GM12878 (cell line): ENCODE data around the gene DUOX1. TPM values are rescaled to one million over a fixed set of nuclear protein-coding genes. Genes with fewer than 3 reads are reported as not detected.

Source experiments
- BACH1 ChIP-seq: fragments of 450-650 bp; IDR thresholded peaks from 2 replicates; pipeline ENCODE4 v1.6.1; 2017; ENCODE audit warnings: mild to moderate bottlenecking, borderline replicate concordance
- EED ChIP-seq: sonication (generic); IDR thresholded peaks from 2 replicates; pipeline ENCODE4 v1.6.1; 2016; ENCODE audit warnings: antibody characterized with exemption, low read depth
- ELK1 ChIP-seq: IDR thresholded peaks from 2 replicates; pipeline ENCODE4 v1.6.1; 2012; ENCODE audit warnings: low read depth, low read length, improper control_type of control experiment
- FOXM1 ChIP-seq: IDR thresholded peaks from 2 replicates; pipeline ENCODE4 v1.6.1; 2012; ENCODE audit warnings: low read depth, mild to moderate bottlenecking, inconsistent platforms, low read length, moderate library complexity
- MAX ChIP-seq: IDR thresholded peaks from 2 replicates; pipeline ENCODE4 v1.6.1; 2012; ENCODE audit warnings: low read depth, low read length, improper control_type of control experiment
- MLLT1 ChIP-seq: fragments of 450-650 bp; IDR thresholded peaks from 2 replicates; pipeline ENCODE4 v1.6.1; 2016; ENCODE audit warnings: mild to moderate bottlenecking
- MYC ChIP-seq: IDR thresholded peaks from 2 replicates; pipeline ENCODE4 v1.6.1; 2011; ENCODE audit warnings: mild to moderate bottlenecking, low read length, moderate library complexity, inconsistent platforms; ENCODE audit not compliant: insufficient read depth, insufficient replicate concordance, insufficient read length, severe bottlenecking
- NR2C2 ChIP-seq: IDR thresholded peaks from 2 replicates; pipeline ENCODE4 v1.6.1; 2011; ENCODE audit warnings: borderline replicate concordance, low read depth; ENCODE audit not compliant: control insufficient read depth, insufficient read length
- PML ChIP-seq: IDR thresholded peaks from 2 replicates; pipeline ENCODE4 v1.6.1; 2012; ENCODE audit warnings: low read length, inconsistent platforms
- POLR2A ChIP-seq: IDR thresholded peaks from 2 replicates; pipeline ENCODE4 v1.6.1; 2011; ENCODE audit warnings: low read depth, mild to moderate bottlenecking, low read length
- PRDM15 ChIP-seq: fragments of 450-650 bp; formaldehyde crosslinking; IDR thresholded peaks from 2 replicates; pipeline ENCODE4 v1.4.0; 2020; ENCODE audit warnings: mild to moderate bottlenecking, moderate library complexity
- SMAD5 ChIP-seq: IDR thresholded peaks from 2 replicates; pipeline ENCODE4 v1.6.1; 2016; ENCODE audit warnings: antibody characterized with exemption, low read depth
- SMARCA5 ChIP-seq: fragments of 450-650 bp; IDR thresholded peaks from 2 replicates; pipeline ENCODE4 v1.6.1; 2017; ENCODE audit warnings: mild to moderate bottlenecking
- USF1 ChIP-seq: IDR thresholded peaks from 2 replicates; pipeline ENCODE4 v1.6.1; 2011; ENCODE audit warnings: borderline replicate concordance, low read depth, mild to moderate bottlenecking, moderate library complexity, mixed read lengths, low read length; ENCODE audit not compliant: insufficient read depth; ENCODE audit errors: extremely low read length
- YY1 ChIP-seq: IDR thresholded peaks from 2 replicates; pipeline ENCODE4 v1.6.1; 2011; ENCODE audit warnings: low read depth, mild to moderate bottlenecking, low read length
- ZBTB33 ChIP-seq: fragments of 450-650 bp; IDR thresholded peaks from 2 replicates; pipeline ENCODE4 v1.6.1; 2017; ENCODE audit warnings: mild to moderate bottlenecking
- polyA plus RNA-seq, 11 experiments: library from polyadenylated mRNA; depleted of rRNA in 4 of 11; unstranded in 6 of 11; stranded (reverse) in 5 of 11; fragments of >200 nt; fragmentation: Nextera tagmentation in 4 of 11; fragmentation: Illumina TruSeq in 1 of 11; extraction: Ambion mirVana in 4 of 11; extraction: Trizol in 1 of 11; gene quantifications; 1 replicate in 1 of 11; 2 replicates in 10 of 11; pipeline versions ENCODE4 v1.2.1 to v1.2.3, GENCODE V29; 2011 to 2016; ENCODE audit warnings: inconsistent platforms in 2 of 11, missing spikeins in 2 of 11, low read depth in 1 of 11
- total RNA-seq, 4 experiments: library from RNA; depleted of rRNA in 3 of 4; stranded (reverse); fragments of >200 nt in 3 of 4; fragmentation: Illumina TruSeq in 1 of 4; extraction: Trizol in 1 of 4; gene quantifications; 2 replicates each; pipeline versions ENCODE4 v1.2.1 to v1.2.3, GENCODE V29; 2013 to 2021

Gene DUOX1
- total and polyA plus RNA-seq, 10 of the 15 experiments (the other 5 are each of a cell fraction or from before 2014, with no cell fraction given) = 0.02 to 2.1 (median 0.26) TPM; not detected in 3

- TF ChIP-seq PRDM15 (peak; percentile 58; the same call in 1 of the 2 replicates), USF1 (no peak), POLR2A (peak; percentile 20), FOXM1 (peak; percentile 59; the same call in 1 of the 2 replicates), MAX (no peak), NR2C2 (no peak), MYC (no peak), ZBTB33 (no peak), YY1 (peak; percentile 93), PML (no peak), EED (peak; percentile 3; the same call in 1 of the 2 replicates), SMAD5 (no peak), ELK1 (no peak), MLLT1 (peak; percentile 31; the same call in 1 of the 2 replicates), SMARCA5 (peak; percentile 32; the same call in 1 of the 2 replicates), BACH1 (peak; percentile 16; the same call in 1 of the 2 replicates)
These were observed 71.2 kb downstream of the DUOX1 start (continued) for GRCh38 chr15:45200799-45201556.
